WTC11 (cell line): ENCODE measurements around the gene QKI.

Experiments
- CREM ChIP-seq: sonication (generic); formaldehyde crosslinking; IDR thresholded peaks from 2 replicates; pipeline ENCODE4 v1.8.1; 2022; ENCODE audit warnings: mild to moderate bottlenecking, missing genetic modification reagents, moderate library complexity
- ESRRA ChIP-seq: sonication (generic); formaldehyde crosslinking; IDR thresholded peaks from 2 replicates; pipeline ENCODE4 v1.8.1; 2022; ENCODE audit warnings: mild to moderate bottlenecking, missing genetic modification reagents, borderline replicate concordance
- GABPB1 ChIP-seq: sonication (generic); formaldehyde crosslinking; IDR thresholded peaks from 2 replicates; pipeline ENCODE4 v1.8.1; 2023; ENCODE audit warnings: mild to moderate bottlenecking, missing genetic modification reagents
- SMAD3 ChIP-seq: sonication (generic); formaldehyde crosslinking; IDR thresholded peaks from 2 replicates; pipeline ENCODE4 v1.8.0; 2022; ENCODE audit warnings: missing genetic modification reagents, mild to moderate bottlenecking, borderline replicate concordance
- ZNF232 ChIP-seq: sonication (generic); formaldehyde crosslinking; IDR thresholded peaks from 2 replicates; pipeline ENCODE4 v1.8.0; 2022; ENCODE audit warnings: mild to moderate bottlenecking, missing genetic modification reagents
- TF ChIP-seq, protein P1 (sequence below): sonication (generic); formaldehyde crosslinking; IDR thresholded peaks from 2 replicates; pipeline ENCODE4 v1.8.1; 2022; ENCODE audit warnings: mild to moderate bottlenecking, moderate library complexity, missing genetic modification reagents

- TF ChIP-seq GABPB1 (CRISPR knock-in tag) (no peak), SMAD3 (CRISPR knock-in tag) (no peak), ZNF232 (CRISPR knock-in tag) (no peak), CREM (CRISPR knock-in tag) (no peak), ESRRA (CRISPR knock-in tag) (no peak)
- TF ChIP-seq, protein P1, sequence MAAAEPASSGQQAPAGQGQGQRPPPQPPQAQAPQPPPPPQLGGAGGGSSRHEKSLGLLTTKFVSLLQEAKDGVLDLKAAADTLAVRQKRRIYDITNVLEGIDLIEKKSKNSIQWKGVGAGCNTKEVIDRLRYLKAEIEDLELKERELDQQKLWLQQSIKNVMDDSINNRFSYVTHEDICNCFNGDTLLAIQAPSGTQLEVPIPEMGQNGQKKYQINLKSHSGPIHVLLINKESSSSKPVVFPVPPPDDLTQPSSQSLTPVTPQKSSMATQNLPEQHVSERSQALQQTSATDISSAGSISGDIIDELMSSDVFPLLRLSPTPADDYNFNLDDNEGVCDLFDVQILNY (CRISPR knock-in tag) = no peak
These were observed 72.3 kb downstream of the QKI start for GRCh38 chr6:163486821-163487220.
